Thyroid gland (tissue), 4 donors: ENCODE measurements around the gene NSMCE4A. TPM values are rescaled to one million over a fixed set of nuclear protein-coding genes. Genes with fewer than 3 reads are reported as not detected.
"Not testable (repeated sequence)": the region's sequence is repeated elsewhere in the genome, so short reads cannot be mapped to it uniquely, and the experiment has no call there.

Experiments
- DNase-seq, 2 donors: peaks; one replicate each; pipeline ENCODE4 v3.0.0-alpha.2; 2019
- H3K27ac ChIP-seq, 3 donors: fragments of 200-600 bp; sonication (generic); 1 replicate in 2 of 3; 2 replicates in 1 of 3; pipeline ENCODE4 v1.5.1; 2016 to 2019; ENCODE audit warnings: mild to moderate bottlenecking in 1 of 3, moderate library complexity in 1 of 3
- H3K27me3 ChIP-seq: fragments of 200-600 bp; sonication (generic); one replicate; pipeline ENCODE4 v1.5.1; 2019
- H3K36me3 ChIP-seq, 2 donors: fragments of 200-600 bp; sonication (generic); one replicate each; pipeline ENCODE4 v1.5.1; 2016 to 2019
- H3K4me1 ChIP-seq, 2 donors: fragments of 200-600 bp; sonication (generic); one replicate each; pipeline ENCODE4 v1.5.1; 2017 to 2019
- H3K4me3 ChIP-seq, 3 donors: fragments of 200-600 bp; sonication (generic); replicated peaks in 1 of 3; 1 replicate in 2 of 3; 2 replicates in 1 of 3; pipeline ENCODE4 v1.5.1; 2016; ENCODE audit warnings: mild to moderate bottlenecking in 1 of 3
- H3K9me3 ChIP-seq: fragments of 200-600 bp; sonication (generic); one replicate; pipeline ENCODE4 v1.5.1; 2017
- POLR2A ChIP-seq, 2 donors: fragments of 450-650 bp; IDR thresholded peaks; one replicate each; pipeline ENCODE4 v1.6.1; 2017; ENCODE audit warnings: antibody characterized with exemption in 2 of 2, mild to moderate bottlenecking in 2 of 2, moderate library complexity in 1 of 2
- WGBS, 2 donors: methylation state at CpG; one replicate each; pipeline ENCODE4 v1.1.5; 2017; 5-methylcytosine and 5-hydroxymethylcytosine counted together
- intact Hi-C: fragments of 100-400 bp; cut with DNase I; formaldehyde crosslinking; loops from one replicate; pipeline ENCODE4 v1.15.1; 2023
- total RNA-seq, 4 donors: library from RNA; depleted of rRNA; stranded (reverse); fragments of >200 nt; gene quantifications; one replicate each; pipeline ENCODE4 v1.2.3, GENCODE V29; 2016
- TF ChIP-seq, protein P1 (sequence below), 6 experiments: fragments of 200-600 bp in 3 of 6; fragments of 450-650 bp in 3 of 6; sonication (generic) in 3 of 6; IDR thresholded peaks; one replicate each; pipeline ENCODE4 v1.5.1; 2016 to 2019; ENCODE audit warnings: antibody characterized with exemption in 6 of 6, mild to moderate bottlenecking in 2 of 6, inconsistent platforms in 1 of 6, moderate library complexity in 1 of 6

NSMCE4A gene
- total RNA-seq, 4 donors from 2014 or later, result 73.1 to 133 (median 111) TPM

DNA sequence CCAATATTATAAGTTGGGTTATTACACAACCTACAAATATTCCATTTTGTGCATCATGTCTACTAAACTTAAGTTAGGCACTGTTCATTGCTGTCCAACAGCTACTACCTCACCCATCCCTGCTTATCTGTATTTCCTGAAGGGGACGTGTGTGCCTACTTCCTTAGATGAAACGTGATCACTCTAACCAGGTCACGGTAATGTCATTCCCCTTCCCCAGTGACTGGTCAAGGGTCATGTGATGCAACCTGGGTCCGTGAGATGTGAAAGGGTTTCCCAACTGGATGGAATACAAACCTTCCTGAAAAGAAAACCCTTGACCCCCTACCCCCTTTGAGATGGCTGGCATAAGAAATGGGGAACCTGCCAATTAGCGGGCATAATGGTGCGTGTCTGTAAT is 1.6 kb upstream of the NSMCE4A start:
- Histone ChIP-seq H3K27ac (no peak overlapping the region), H3K4me3 (no peak overlapping the region), H3K9me3 (no peaks in the 10 kb centered on the region), H3K4me1 (peaks cover 10 to 17% of the 10 kb centered on the region in 2 donors), H3K36me3 (no peaks in the 10 kb centered on the region), H3K27me3 (no peaks in the 10 kb centered on the region)
- 95 to 98% methylated on average over 6 of the region's 6 CpGs for WGBS, 2 donors
- intact Hi-C loops, result no loop called here
- no peak for DNase-seq
- TF ChIP-seq POLR2A (IDR thresholded peaks at IDR 0.05), result no peak
- TF ChIP-seq, protein P1, sequence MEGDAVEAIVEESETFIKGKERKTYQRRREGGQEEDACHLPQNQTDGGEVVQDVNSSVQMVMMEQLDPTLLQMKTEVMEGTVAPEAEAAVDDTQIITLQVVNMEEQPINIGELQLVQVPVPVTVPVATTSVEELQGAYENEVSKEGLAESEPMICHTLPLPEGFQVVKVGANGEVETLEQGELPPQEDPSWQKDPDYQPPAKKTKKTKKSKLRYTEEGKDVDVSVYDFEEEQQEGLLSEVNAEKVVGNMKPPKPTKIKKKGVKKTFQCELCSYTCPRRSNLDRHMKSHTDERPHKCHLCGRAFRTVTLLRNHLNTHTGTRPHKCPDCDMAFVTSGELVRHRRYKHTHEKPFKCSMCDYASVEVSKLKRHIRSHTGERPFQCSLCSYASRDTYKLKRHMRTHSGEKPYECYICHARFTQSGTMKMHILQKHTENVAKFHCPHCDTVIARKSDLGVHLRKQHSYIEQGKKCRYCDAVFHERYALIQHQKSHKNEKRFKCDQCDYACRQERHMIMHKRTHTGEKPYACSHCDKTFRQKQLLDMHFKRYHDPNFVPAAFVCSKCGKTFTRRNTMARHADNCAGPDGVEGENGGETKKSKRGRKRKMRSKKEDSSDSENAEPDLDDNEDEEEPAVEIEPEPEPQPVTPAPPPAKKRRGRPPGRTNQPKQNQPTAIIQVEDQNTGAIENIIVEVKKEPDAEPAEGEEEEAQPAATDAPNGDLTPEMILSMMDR (IDR thresholded peaks at IDR 0.05), result no peak

DNA sequence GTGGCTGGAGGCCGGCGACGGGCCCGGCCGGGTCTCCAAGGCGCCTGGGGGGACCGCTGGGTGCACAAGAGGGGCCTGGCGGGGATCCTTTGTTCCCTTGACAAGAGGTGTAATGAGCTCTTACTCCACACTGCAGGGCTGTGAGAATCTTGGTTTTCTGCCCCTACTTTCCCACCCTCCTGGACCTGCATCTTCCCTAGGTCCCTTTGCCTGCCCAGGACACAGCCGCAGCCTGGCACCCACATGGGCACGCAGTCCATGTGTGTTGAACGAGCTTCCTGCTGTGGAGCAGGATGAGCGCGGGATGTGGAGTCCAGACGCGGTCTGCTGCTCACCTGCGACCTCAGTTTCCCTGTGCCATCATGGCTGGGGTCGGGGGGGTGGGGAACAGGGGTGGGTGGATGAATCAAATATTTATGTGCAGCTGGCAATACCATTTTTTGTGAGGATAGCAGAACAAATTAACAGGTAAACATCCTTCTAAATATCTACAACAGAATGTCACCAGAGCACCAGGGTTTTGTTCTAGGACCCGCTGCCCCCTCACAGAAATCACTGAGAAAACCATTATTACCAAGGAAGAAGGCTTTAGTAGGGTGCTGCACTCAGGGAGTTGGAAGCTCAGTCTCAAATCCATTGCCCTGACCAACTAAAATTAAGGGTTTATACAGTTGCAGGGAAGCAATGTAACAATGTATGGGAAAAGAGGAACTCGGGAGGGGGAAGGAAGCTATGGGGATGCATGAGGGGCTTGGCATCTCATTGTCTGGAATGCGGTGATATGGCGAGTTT is 474 bp upstream of the NSMCE4A start:
- no peaks in the 10 kb centered on the region for H3K9me3 ChIP-seq
- peaks cover 10 to 17% of the 10 kb centered on the region in 2 donors for H3K4me1 ChIP-seq
- no peak for DNase-seq
- intact Hi-C loops, result no loop called here
- no peak for TF ChIP-seq POLR2A (IDR thresholded peaks at IDR 0.05)
- TF ChIP-seq, protein P1 (IDR thresholded peaks at IDR 0.05), result peak in 2 of 6 experiments; percentile 33 to 79
- H3K27ac ChIP-seq, result peak overlapping the region; percentile 96 to 100 (median 97)
- peak overlapping the region; percentile 75 to 91 (median 89) for H3K4me3 ChIP-seq
- H3K27me3 ChIP-seq, result no peaks in the 10 kb centered on the region
- H3K36me3 ChIP-seq, result peaks cover 0 to 4% of the 10 kb centered on the region in 2 donors
- 48 to 54% methylated on average over 13 of the region's 21 CpGs for WGBS, 2 donors

DNA sequence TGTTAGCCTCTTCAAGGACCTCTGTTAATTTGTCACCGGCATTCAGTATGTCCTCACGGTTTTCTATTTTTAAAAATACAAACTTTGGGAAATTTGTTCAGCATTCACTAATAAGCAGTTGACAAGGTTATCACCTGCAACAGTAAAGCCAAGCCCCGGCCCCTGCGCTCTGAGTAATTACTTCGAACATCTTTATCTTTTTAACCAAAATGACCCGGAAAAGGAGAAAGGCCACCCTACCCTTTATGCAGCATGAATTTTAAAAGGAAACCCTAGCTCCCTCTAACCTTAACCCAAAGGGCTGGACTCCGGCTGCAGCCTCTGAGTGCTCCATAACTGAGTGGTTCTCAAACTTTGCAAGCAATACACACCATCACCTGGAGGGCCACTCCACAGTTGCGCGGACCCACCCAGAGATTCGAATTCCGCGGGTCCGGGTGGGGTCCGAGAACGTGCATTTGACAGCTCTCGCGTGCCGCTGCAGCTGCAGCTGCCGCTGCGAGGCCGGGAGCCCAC is 940 bp downstream of the NSMCE4A start:
- Histone ChIP-seq H3K36me3 (peaks cover 0 to 10% of the 10 kb centered on the region in 2 donors), H3K4me1 (peaks cover 10 to 17% of the 10 kb centered on the region in 2 donors), H3K9me3 (no peaks in the 10 kb centered on the region), H3K27me3 (no peaks in the 10 kb centered on the region), H3K27ac (peak overlapping the region; percentile 96 to 100 (median 97)), H3K4me3 (peak overlapping the region; percentile 75 to 91 (median 89))
- no peak for TF ChIP-seq POLR2A (IDR thresholded peaks at IDR 0.05)
- TF ChIP-seq, protein P1 (IDR thresholded peaks at IDR 0.05), result peak in 1 of 6 experiments; percentile 8
- DNase-seq, result no peak
- intact Hi-C loops, result no loop called here
- 23 to 28% methylated on average over 7 of the region's 21 CpGs for WGBS, 2 donors

DNA sequence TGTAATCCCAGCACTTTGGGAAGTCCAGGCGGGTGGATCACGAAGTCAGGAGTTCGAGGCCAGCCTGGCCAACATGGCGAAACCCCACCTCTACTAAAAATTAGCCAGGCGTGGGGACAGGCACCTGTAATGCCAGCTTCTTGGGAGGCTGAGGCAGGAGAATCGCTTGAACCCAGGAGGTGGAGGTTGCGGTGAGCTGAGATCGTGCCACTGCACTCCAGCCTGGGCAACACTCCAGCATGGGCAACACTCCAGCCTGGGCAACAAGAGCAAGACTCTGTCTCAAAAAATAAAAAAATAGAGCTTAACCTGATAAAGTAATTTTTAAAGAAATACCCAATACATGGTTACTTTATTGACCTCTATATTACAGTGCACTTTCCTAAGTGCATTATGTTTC is 5.9 kb downstream of the NSMCE4A start:
- H3K4me1 ChIP-seq, H3K27ac ChIP-seq, H3K27me3 ChIP-seq, H3K9me3 ChIP-seq, H3K4me3 ChIP-seq, intact Hi-C loops: not testable (repeated sequence)
- peak; percentile 22 to 37 for DNase-seq
- 88 to 89% methylated on average over 8 of the region's 8 CpGs for WGBS, 2 donors
- H3K36me3 ChIP-seq, result peaks cover 22 to 43% of the 10 kb centered on the region in 2 donors

DNA sequence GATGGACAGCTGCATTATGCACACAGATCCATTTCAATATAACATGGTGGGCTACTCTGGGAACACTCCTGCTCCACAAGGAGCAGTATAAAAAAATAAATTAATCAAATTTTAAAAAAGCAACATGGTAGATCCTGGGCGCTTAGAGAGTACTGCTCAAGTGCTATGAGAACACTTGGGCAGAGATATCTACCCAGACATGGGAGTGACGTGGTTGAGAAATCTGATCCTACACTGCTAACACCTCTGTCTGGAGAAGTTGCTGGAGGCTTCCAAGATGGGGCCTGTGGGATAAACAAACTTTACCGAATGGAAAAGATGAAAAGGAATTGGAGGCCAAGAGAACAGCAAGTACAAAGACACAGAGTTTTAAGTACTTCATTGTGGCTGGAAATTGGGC is 9.0 kb downstream of the NSMCE4A start:
- no peak for TF ChIP-seq POLR2A (IDR thresholded peaks at IDR 0.05)
- TF ChIP-seq, protein P1 (IDR thresholded peaks at IDR 0.05), result no peak
- H3K27me3 ChIP-seq, result no peaks in the 10 kb centered on the region
- H3K36me3 ChIP-seq, result peaks cover 22 to 43% of the 10 kb centered on the region in 2 donors
- no peak for DNase-seq
- H3K27ac ChIP-seq, result no peak overlapping the region
- H3K9me3 ChIP-seq, result no peaks in the 10 kb centered on the region
- peaks cover 0 to 5% of the 10 kb centered on the region in 2 donors for H3K4me1 ChIP-seq
- 88% methylated on average over 3 of the region's 3 CpGs for WGBS, 2 donors
- no peak overlapping the region for H3K4me3 ChIP-seq
- intact Hi-C loops, result no loop called here
